Endothelial cell of umbilical vein (primary cell): ENCODE measurements around the gene RAP1GAP2. TPM values are rescaled to one million over a fixed set of nuclear protein-coding genes. Genes with fewer than 3 reads are reported as not detected.

Experiments used
- BruUV-seq: library from RNA; stranded (reverse); fragments of 400-500 nt; replicated peaks from 2 replicates; lab custom pipeline; 2021; lab: Mats Ljungman, UMichigan
- CTCF ChIA-PET: fragments of 300-600, 350-600 bp; sonication (Branson Sonifier 250); formaldehyde crosslinking; loops from one replicate; lab custom pipeline; 2021; ENCODE audit warnings: antibody characterized with exemption, inconsistent platforms; lab: Charles Lee
- POLR2A ChIA-PET: fragments of 300-600, 350-600 bp; sonication (Branson Sonifier 250); formaldehyde crosslinking; loops from one replicate; lab custom pipeline; 2021; ENCODE audit warnings: antibody characterized with exemption, inconsistent platforms; lab: Charles Lee
- DNase-seq: peaks from one replicate; pipeline ENCODE4 v3.0.0-alpha.2; 2011; ENCODE audit warnings: low read depth, low spot score
- FAIRE-seq: peaks from 2 replicates; lab custom pipeline; 2011; peaks lifted over from hg19 to GRCh38; lab: Jason Lieb, UNC
- H2AFZ ChIP-seq: 2 replicates; pipeline ENCODE4 v1.6.0; 2012; ENCODE audit warnings: low read depth, low read length, control low read depth, inconsistent platforms
- H3K27ac ChIP-seq: 2 replicates; pipeline ENCODE4 v1.5.1; 2011; ENCODE audit warnings: low read depth, mild to moderate bottlenecking, control low read depth, low read length, moderate library complexity; ENCODE audit not compliant: insufficient read depth
- H3K27me3 ChIP-seq, 2 experiments: 2 replicates each; pipeline versions ENCODE4 v1.6.0 to v1.6.1; 2011; ENCODE audit warnings: low read length in 2 of 2, mixed read lengths in 1 of 2; ENCODE audit not compliant: control insufficient read depth in 2 of 2, insufficient read depth in 2 of 2
- H3K36me3 ChIP-seq, 2 experiments: 2 replicates in 1 of 2; 3 replicates in 1 of 2; pipeline ENCODE4 v1.5.1; 2011; ENCODE audit warnings: low read length in 2 of 2, mild to moderate bottlenecking in 1 of 2, moderate library complexity in 1 of 2; ENCODE audit not compliant: control insufficient read depth in 2 of 2, insufficient read depth in 2 of 2; ENCODE audit errors: extremely low read depth in 1 of 2
- H3K4me1 ChIP-seq: 3 replicates; pipeline ENCODE4 v1.5.1; 2011; ENCODE audit warnings: mild to moderate bottlenecking, low read length; ENCODE audit not compliant: control insufficient read depth, insufficient read depth; ENCODE audit errors: extremely low read depth
- H3K4me2 ChIP-seq: 2 replicates; pipeline ENCODE4 v1.6.1; 2011; ENCODE audit warnings: low read length, control low read depth, mixed read lengths; ENCODE audit not compliant: insufficient read depth
- H3K4me3 ChIP-seq, 3 experiments: fragments of 200-600 bp in 1 of 3; sonication (generic), shearing (Covaris generic) in 1 of 3; replicated peaks in 1 of 3; 2 replicates each; pipeline ENCODE4 v1.5.1; 2011 to 2016; ENCODE audit warnings: control low read depth in 3 of 3, low read length in 3 of 3, mild to moderate bottlenecking in 2 of 3, inconsistent platforms in 1 of 3, low read depth in 1 of 3, moderate library complexity in 1 of 3; ENCODE audit not compliant: insufficient read depth in 1 of 3
- H3K79me2 ChIP-seq: 2 replicates; pipeline ENCODE4 v1.6.0; 2012; ENCODE audit warnings: low read length, inconsistent platforms; ENCODE audit not compliant: control insufficient read depth, insufficient read depth
- H3K9ac ChIP-seq: replicated peaks from 2 replicates; pipeline ENCODE3; 2011; ENCODE audit warnings: low read length, control low read depth; ENCODE audit not compliant: insufficient read depth; ENCODE audit errors: extremely low read depth
- H3K9me1 ChIP-seq: replicated peaks from 3 replicates; pipeline ENCODE4 v1.6.0; 2011; ENCODE audit warnings: mild to moderate bottlenecking, low read length; ENCODE audit not compliant: control insufficient read depth, insufficient read depth; ENCODE audit errors: extremely low read depth
- H3K9me3 ChIP-seq: replicated peaks from 2 replicates; pipeline ENCODE4 v1.5.1; 2012; ENCODE audit warnings: low read length, inconsistent platforms; ENCODE audit not compliant: control insufficient read depth, insufficient read depth
- H4K20me1 ChIP-seq: replicated peaks from 2 replicates; pipeline ENCODE3; 2011; ENCODE audit warnings: mild to moderate bottlenecking, low read length; ENCODE audit not compliant: control insufficient read depth, insufficient read depth; ENCODE audit errors: extremely low read depth
- EZH2 ChIP-seq: IDR thresholded peaks from 2 replicates; pipeline ENCODE4 v1.6.1; 2012; ENCODE audit warnings: borderline replicate concordance, low read depth, mild to moderate bottlenecking, moderate library complexity, low read length, inconsistent platforms; ENCODE audit not compliant: severe bottlenecking
- FOS ChIP-seq: IDR thresholded peaks from 2 replicates; pipeline ENCODE4 v1.6.1; 2011; ENCODE audit warnings: mild to moderate bottlenecking, low read length, moderate library complexity, borderline replicate concordance; ENCODE audit not compliant: insufficient read depth
- MYC ChIP-seq: IDR thresholded peaks from one replicate; pipeline ENCODE4 v1.6.1; 2011; ENCODE audit warnings: mild to moderate bottlenecking, low read depth, low read length
- POLR2A ChIP-seq: IDR thresholded peaks from 2 replicates; pipeline ENCODE4 v1.6.1; 2012; ENCODE audit warnings: low read depth, mild to moderate bottlenecking, control low read depth, low read length
- POLR2AphosphoS5 ChIP-seq: IDR thresholded peaks from 2 replicates; pipeline ENCODE4 v1.6.1; 2012; ENCODE audit warnings: low read depth, mild to moderate bottlenecking, control low read depth, low read length, moderate library complexity; ENCODE audit not compliant: insufficient read depth
- dilution Hi-C: fragments of 300-500 bp; cut with MboI; formaldehyde crosslinking; loops from one replicate; pipeline ENCODE4 v1.15.0; 2019; ENCODE audit warnings: low sequenced_read_pairs; ENCODE audit not compliant: extremely low pct_ligation_motif_present
- intact Hi-C: fragments of 100-400 bp; cut with micrococcal nuclease; formaldehyde crosslinking; loops from one replicate; pipeline ENCODE4 v1.10.0; 2022
- polyA plus RNA-seq, 4 experiments: library from polyadenylated mRNA; depleted of rRNA in 3 of 4; stranded (reverse) in 3 of 4; unstranded in 1 of 4; fragments of >200 nt; gene quantifications; 2 replicates each; pipeline versions ENCODE4 v1.2.1 to v1.2.3, GENCODE V29; 2011 to 2012; ENCODE audit warnings: missing spikeins in 1 of 4
- total RNA-seq: library from RNA; stranded (reverse); gene quantifications from 2 replicates; pipeline ENCODE4 v1.2.3, GENCODE V29; 2021
- TF ChIP-seq, protein P1 (sequence below), 2 donors: IDR thresholded peaks; 1 replicate in 1 of 2; 2 replicates in 1 of 2; pipeline ENCODE4 v1.5.1; 2011; ENCODE audit warnings: low read length in 2 of 2, mild to moderate bottlenecking in 2 of 2, moderate library complexity in 2 of 2, control low read depth in 1 of 2, inconsistent platforms in 1 of 2, low read depth in 1 of 2; ENCODE audit not compliant: insufficient read depth in 1 of 2; ENCODE audit errors: extremely low read depth in 1 of 2
- TF ChIP-seq, protein P2 (sequence below): IDR thresholded peaks from 2 replicates; pipeline ENCODE4 v1.6.1; 2011; ENCODE audit not compliant: insufficient read depth, insufficient read length

Gene RAP1GAP2
- total and polyA plus RNA-seq, 2 donors (not counting 3 experiments of a cell fraction or from before 2014, with no cell fraction given), result 1.4 to 3.6 TPM

- H3K4me1 ChIP-seq, result no peaks in the 10 kb centered on the region
- H3K36me3 ChIP-seq, result no peaks in the 10 kb centered on the region
- no peak overlapping the region for H2AFZ ChIP-seq
- intact Hi-C loops, result no loop called here
- H3K79me2 ChIP-seq, result no peaks in the 10 kb centered on the region
- no peak overlapping the region for H3K9ac ChIP-seq
- H3K4me2 ChIP-seq, result no peak overlapping the region
- no peaks in the 10 kb centered on the region for H3K27me3 ChIP-seq
- no peak overlapping the region for H3K4me3 ChIP-seq
- no peaks in the 10 kb centered on the region for H4K20me1 ChIP-seq
- H3K9me1 ChIP-seq, result no peaks in the 10 kb centered on the region
- no peaks in the 10 kb centered on the region for H3K9me3 ChIP-seq
- FAIRE-seq (no peak), DNase-seq (no peak)
- ChIA-PET CTCF (interaction anchor here (1.1 to 4.6 kb wide), 14 partner anchors 8 to 629 kb away, joined by 3 to 139 read pairs (median 6); no protein-coding TSS in a partner anchor), POLR2A (no interaction called here)
- dilution Hi-C loops, result no loop called here
- no peak for TF ChIP-seq FOS
- H3K27ac ChIP-seq, result no peak overlapping the region
- BruUV-seq, result no TSS peak
These were observed 215.7 kb downstream of the RAP1GAP2 start for GRCh38 chr17:3011891-3012290.

DNA sequence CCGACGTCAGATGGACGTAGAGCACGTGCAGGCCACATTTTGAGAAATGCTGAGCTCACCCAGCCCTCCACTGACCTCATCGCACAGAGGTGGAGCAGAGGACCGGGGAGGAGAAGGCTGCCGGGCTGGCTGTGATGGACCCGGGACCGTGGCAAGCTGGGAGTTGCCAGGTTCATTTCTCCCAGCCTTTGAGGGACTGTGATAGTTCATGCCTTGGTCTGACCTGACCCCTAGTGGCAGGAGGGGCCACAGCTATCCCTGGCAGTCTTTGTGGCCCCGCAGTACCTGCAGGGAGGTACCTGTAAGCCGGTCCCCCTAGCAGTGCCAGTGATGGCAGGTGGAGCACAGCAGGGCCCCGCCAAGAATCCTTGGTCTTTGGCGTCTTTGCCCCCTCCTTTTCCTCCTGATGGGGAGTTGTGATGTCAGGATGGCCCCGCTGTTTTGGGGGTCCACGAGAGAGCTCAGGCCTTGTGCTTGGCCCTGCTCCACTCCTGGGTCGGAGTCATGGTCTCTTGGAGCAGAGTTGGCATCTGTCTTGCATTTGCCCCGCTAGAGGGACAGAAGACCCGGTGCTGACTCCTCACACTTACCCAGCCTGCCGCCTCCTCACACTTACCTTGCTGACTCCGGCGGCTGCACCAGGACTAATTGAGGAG lies 216.8 kb downstream of the RAP1GAP2 start:
- no peaks in the 10 kb centered on the region for H3K9me1 ChIP-seq
- FAIRE-seq, result peak; percentile 79
- H3K9ac ChIP-seq, result no peak overlapping the region
- H3K4me2 ChIP-seq, result no peak overlapping the region
- H3K4me3 ChIP-seq, result no peak overlapping the region
- no peaks in the 10 kb centered on the region for H4K20me1 ChIP-seq
- H3K4me1 ChIP-seq, result no peaks in the 10 kb centered on the region
- no peaks in the 10 kb centered on the region for H3K9me3 ChIP-seq
- intact Hi-C loops, result loop anchor here (1.0 kb wide), 4 partner anchors 83 to 227 kb away; no protein-coding TSS in a partner anchor
- no peak overlapping the region for H3K27ac ChIP-seq
- peak; percentile 62 for DNase-seq
- no peaks in the 10 kb centered on the region for H3K36me3 ChIP-seq
- TF ChIP-seq, protein P1, sequence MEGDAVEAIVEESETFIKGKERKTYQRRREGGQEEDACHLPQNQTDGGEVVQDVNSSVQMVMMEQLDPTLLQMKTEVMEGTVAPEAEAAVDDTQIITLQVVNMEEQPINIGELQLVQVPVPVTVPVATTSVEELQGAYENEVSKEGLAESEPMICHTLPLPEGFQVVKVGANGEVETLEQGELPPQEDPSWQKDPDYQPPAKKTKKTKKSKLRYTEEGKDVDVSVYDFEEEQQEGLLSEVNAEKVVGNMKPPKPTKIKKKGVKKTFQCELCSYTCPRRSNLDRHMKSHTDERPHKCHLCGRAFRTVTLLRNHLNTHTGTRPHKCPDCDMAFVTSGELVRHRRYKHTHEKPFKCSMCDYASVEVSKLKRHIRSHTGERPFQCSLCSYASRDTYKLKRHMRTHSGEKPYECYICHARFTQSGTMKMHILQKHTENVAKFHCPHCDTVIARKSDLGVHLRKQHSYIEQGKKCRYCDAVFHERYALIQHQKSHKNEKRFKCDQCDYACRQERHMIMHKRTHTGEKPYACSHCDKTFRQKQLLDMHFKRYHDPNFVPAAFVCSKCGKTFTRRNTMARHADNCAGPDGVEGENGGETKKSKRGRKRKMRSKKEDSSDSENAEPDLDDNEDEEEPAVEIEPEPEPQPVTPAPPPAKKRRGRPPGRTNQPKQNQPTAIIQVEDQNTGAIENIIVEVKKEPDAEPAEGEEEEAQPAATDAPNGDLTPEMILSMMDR (IDR thresholded peaks at IDR 0.05; ENCODE audit: extremely low read depth in 1 of 2, insufficient read depth in 1 of 2, low read depth in 1 of 2, low read length in 2 of 2), result peak; percentile 70 to 85
- TF ChIP-seq POLR2AphosphoS5 (no peak), MYC (no peak), POLR2A (no peak), EZH2 (no peak), FOS (no peak)
- TF ChIP-seq, protein P2, sequence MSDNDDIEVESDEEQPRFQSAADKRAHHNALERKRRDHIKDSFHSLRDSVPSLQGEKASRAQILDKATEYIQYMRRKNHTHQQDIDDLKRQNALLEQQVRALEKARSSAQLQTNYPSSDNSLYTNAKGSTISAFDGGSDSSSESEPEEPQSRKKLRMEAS, result no peak
- CTCF ChIA-PET, result interaction anchor here (0.6 to 4.6 kb wide), 45 partner anchors 9 to 638 kb away, joined by 3 to 139 read pairs (median 5); no protein-coding TSS in a partner anchor
- no peaks in the 10 kb centered on the region for H3K79me2 ChIP-seq
- POLR2A ChIA-PET, result no interaction called here
- no peak overlapping the region for H2AFZ ChIP-seq
- no peaks in the 10 kb centered on the region for H3K27me3 ChIP-seq
- dilution Hi-C loops, result no loop called here
- no TSS peak for BruUV-seq
